Progenitor cell of endocrine pancreas (in vitro differentiated cells): Measurements from ENCODE around the gene PLB1. TPM values are rescaled to one million over a fixed set of nuclear protein-coding genes. Genes with fewer than 3 reads are reported as not detected.

Experiments used
- DNase-seq: peaks from one replicate; pipeline ENCODE4 v3.0.0; 2021; ENCODE audit warnings: low spot score; ENCODE audit not compliant: unreplicated experiment
- H3K27ac Mint-ChIP-seq: 2 replicates; pipeline ENCODE4 v1.8.0; 2021; ENCODE audit warnings: mild to moderate bottlenecking, moderate library complexity, mixed read lengths
- H3K27me3 Mint-ChIP-seq: 2 replicates; pipeline ENCODE4 v1.8.0; 2021; ENCODE audit warnings: mixed read lengths
- H3K36me3 Mint-ChIP-seq: 2 replicates; pipeline ENCODE4 v1.8.0; 2022; ENCODE audit warnings: mixed read lengths; ENCODE audit not compliant: insufficient read depth
- H3K4me1 Mint-ChIP-seq: 2 replicates; pipeline ENCODE4 v1.8.0; 2021; ENCODE audit warnings: low read depth, mixed read lengths
- H3K4me3 Mint-ChIP-seq: 2 replicates; pipeline ENCODE4 v1.8.0; 2021; ENCODE audit warnings: low read depth, mild to moderate bottlenecking, moderate library complexity, mixed read lengths
- H3K9me3 Mint-ChIP-seq: 2 replicates; pipeline ENCODE4 v1.8.0; 2021; ENCODE audit warnings: low read depth, mixed read lengths
- total RNA-seq: library from RNA; stranded (reverse); gene quantifications from 2 replicates; pipeline ENCODE4 v1.2.1, GENCODE V29; 2021
- TF ChIP-seq, protein P1 (sequence below): fragments of 200-600 bp; sonication (generic); IDR thresholded peaks from one replicate; pipeline ENCODE4 v1.5.0; 2021; ENCODE audit warnings: antibody characterized with exemption, mild to moderate bottlenecking; ENCODE audit not compliant: unreplicated experiment

Gene PLB1
- total RNA-seq, 1 donor from 2014 or later = 0.65 TPM

DNA sequence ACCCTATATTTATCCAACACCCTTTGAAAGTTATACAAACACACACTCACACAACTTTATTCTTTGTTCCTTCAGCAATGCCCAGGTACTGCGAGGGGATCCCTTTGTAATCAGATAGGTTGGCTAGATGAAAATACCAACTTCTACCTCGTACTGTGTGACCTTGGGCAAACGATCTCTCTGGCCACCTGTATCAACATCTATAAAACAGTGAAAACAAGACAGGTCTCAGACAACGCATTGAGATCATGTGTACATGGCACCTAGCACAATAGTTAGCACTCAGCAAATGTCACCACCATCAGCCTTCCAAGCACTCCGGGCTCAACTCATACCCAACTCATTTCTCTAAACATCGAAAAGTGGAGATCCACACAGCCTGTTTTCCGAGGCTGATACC is 137.3 kb downstream of the PLB1 start:
- DNase-seq = no peak
- no peak overlapping the region for H3K27ac Mint-ChIP-seq
- H3K4me3 Mint-ChIP-seq = no peak overlapping the region
- H3K27me3 Mint-ChIP-seq = no peaks in the 10 kb centered on the region
- H3K9me3 Mint-ChIP-seq = no peaks in the 10 kb centered on the region
- TF ChIP-seq, protein P1, sequence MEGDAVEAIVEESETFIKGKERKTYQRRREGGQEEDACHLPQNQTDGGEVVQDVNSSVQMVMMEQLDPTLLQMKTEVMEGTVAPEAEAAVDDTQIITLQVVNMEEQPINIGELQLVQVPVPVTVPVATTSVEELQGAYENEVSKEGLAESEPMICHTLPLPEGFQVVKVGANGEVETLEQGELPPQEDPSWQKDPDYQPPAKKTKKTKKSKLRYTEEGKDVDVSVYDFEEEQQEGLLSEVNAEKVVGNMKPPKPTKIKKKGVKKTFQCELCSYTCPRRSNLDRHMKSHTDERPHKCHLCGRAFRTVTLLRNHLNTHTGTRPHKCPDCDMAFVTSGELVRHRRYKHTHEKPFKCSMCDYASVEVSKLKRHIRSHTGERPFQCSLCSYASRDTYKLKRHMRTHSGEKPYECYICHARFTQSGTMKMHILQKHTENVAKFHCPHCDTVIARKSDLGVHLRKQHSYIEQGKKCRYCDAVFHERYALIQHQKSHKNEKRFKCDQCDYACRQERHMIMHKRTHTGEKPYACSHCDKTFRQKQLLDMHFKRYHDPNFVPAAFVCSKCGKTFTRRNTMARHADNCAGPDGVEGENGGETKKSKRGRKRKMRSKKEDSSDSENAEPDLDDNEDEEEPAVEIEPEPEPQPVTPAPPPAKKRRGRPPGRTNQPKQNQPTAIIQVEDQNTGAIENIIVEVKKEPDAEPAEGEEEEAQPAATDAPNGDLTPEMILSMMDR = no peak
- no peaks in the 10 kb centered on the region for H3K36me3 Mint-ChIP-seq
- peaks cover 13% of the 10 kb centered on the region for H3K4me1 Mint-ChIP-seq

DNA sequence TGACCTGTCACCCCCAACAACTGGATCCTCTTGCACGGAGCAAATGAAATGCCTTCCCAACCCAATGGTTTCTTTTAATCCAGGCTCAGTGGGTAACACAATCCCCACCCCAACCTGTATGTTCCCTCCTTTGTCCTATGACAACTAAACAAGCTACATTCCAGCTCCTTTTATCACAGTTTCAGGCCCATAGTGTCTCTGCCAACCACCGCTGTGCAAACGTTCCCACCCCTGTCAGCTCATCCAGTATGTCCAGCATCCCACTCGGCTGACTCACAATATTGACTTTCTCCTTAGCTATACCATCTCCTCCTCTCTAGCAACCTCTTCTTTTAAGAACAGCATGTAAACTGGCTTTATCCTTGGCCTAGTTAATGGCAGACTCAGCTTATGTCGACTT is 137.9 kb downstream of the PLB1 start:
- TF ChIP-seq, protein P1 = no peak
- Mint-ChIP-seq H3K9me3 (no peaks in the 10 kb centered on the region), H3K27me3 (no peaks in the 10 kb centered on the region), H3K4me3 (no peak overlapping the region), H3K36me3 (no peaks in the 10 kb centered on the region), H3K27ac (no peak overlapping the region), H3K4me1 (peaks cover 15% of the 10 kb centered on the region)
- no peak for DNase-seq

DNA sequence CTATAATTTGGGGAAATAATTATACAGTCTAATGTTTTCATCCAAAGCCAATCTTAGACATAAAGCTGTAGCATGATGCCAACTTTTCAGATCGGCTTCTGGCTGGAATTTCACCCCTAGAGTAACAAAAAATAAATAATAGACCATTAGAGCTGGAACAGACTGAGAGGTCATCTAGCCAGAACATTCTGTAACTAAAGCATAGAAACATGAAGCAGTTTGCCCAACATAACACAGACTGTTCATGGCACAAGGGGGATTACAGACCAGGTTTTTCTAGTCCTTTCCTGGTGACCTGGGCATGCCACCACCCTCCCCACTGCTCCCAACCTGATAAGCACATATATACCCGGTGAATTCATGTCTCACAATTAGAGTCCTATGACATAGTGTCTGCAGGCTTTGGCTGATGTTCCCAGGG is 139.3 kb downstream of the PLB1 start:
- peaks cover 23% of the 10 kb centered on the region for H3K4me1 Mint-ChIP-seq
- no peak overlapping the region for H3K4me3 Mint-ChIP-seq
- no peak for DNase-seq
- TF ChIP-seq, protein P1 = no peak
- H3K27me3 Mint-ChIP-seq = no peaks in the 10 kb centered on the region
- no peaks in the 10 kb centered on the region for H3K36me3 Mint-ChIP-seq
- no peaks in the 10 kb centered on the region for H3K9me3 Mint-ChIP-seq
- H3K27ac Mint-ChIP-seq = no peak overlapping the region

DNA sequence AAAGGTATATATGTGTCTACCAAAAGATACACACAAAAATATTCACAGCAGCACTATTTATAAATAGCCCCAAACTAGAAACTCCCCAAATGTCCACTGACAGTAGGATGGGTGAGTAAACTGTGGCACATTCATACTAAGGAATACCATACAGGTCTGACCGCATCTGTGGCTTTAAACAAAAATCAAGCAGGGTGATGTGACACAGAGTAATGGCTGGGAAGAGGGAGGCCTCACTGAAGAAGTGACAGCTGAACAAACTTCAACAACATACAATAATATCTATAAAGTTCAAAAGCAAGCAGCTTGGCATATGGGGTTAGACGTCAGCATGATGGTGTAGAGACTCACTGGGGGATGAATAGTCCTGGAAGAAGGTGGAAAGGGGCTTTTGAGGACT is 140.6 kb downstream of the PLB1 start:
- Mint-ChIP-seq H3K27ac (no peak overlapping the region), H3K9me3 (no peaks in the 10 kb centered on the region), H3K27me3 (no peaks in the 10 kb centered on the region), H3K4me3 (no peak overlapping the region), H3K36me3 (no peaks in the 10 kb centered on the region), H3K4me1 (peaks cover 22% of the 10 kb centered on the region)
- TF ChIP-seq, protein P1 = no peak
- DNase-seq = no peak

DNA sequence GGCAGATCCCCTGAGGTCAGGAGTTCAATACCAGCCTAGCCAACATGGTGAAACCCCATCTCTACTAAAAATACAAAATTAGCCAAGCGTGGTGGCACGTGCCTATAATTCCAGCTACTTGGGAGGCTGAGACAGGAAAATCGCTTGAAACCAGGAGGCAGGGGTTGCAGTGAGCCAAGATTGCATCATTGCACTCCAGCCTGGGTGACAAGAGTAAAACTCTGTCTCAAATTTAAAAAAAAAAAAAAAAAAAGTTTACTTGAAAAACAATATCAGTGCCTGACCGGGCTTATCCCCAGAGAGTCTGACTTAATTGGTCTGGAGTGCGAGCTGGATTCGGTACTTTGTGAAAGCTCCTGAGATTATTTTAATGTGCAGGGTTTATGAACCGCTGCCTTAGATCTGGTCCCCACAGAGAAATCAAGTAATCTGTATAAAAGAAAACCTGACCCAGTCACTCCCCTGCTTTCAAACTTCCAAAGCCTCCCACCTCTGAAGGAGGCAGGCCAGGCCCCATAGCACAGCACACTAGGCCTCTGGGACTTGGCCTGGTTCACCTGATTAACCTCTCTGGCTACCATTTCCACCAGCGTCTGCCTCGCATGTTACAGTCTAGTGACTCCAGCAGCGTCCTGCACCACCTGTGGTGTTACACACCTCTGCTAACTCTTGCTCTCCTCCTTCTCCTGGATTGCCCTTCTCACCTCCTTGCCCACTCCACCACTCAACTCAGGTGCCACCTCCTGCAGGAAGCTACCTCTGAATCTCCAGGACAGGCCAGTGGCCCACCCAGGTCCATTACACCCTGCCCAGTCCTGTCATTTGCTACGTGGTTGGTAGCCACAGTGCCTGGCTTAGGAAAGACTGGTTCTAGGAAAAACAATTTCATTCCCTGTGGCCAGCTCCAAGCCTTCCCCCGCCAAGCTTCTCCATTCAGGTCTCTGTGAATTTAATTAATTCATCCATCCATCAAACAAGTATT is 141.5 kb downstream of the PLB1 start:
- Mint-ChIP-seq H3K36me3 (no peaks in the 10 kb centered on the region), H3K9me3 (no peaks in the 10 kb centered on the region), H3K4me1 (peaks cover 18% of the 10 kb centered on the region), H3K27me3 (peaks cover 5% of the 10 kb centered on the region), H3K27ac (no peak overlapping the region), H3K4me3 (no peak overlapping the region)
- TF ChIP-seq, protein P1 = no peak
- no peak for DNase-seq
